ENCODE data around the gene MOB3C. TPM values are rescaled to one million over a fixed set of nuclear protein-coding genes. Genes with fewer than 3 reads are reported as not detected.

MOB3C gene
- polyA plus RNA-seq, 1 of the 3 experiments (the other 2 are of a cell fraction): 8.6 TPM

GRCh38 chr1:46575300-46575699, 41.3 kb downstream of the MOB3C start:
- ChIA-PET POLR2A (interaction anchor here (1.3 kb wide), 1 partner anchor 29 kb away, joined by 3 read pairs; the partner anchor contains the start of gene MKNK1), CTCF (interaction anchor here (0.8 kb wide), 1 partner anchor 27 kb away, joined by 3 read pairs; no protein-coding TSS in a partner anchor)
- H3K9me2 ChIP-seq: no peaks in the 10 kb centered on the region
- H4K20me1 ChIP-seq (ENCODE audit: insufficient read depth): no peaks in the 10 kb centered on the region
- 92% methylated on average over 11 of the region's 12 CpGs for WGBS (ENCODE audit: low lambda C conversion rate)
- H3F3A ChIP-seq (replicated peaks; ENCODE audit: insufficient read depth): no peaks in the 10 kb centered on the region
- DNase-seq: no peak
- no peak overlapping the region for H3K4me2 ChIP-seq
- no peak for TF ChIP-seq NRF1 (IDR thresholded peaks at IDR 0.05; ENCODE audit: low read depth, low read length)
- no peak for TF ChIP-seq ELF1 (IDR thresholded peaks at IDR 0.05)
- no peaks in the 10 kb centered on the region for H3K79me2 ChIP-seq (ENCODE audit: insufficient read depth)
- H3K27me3 ChIP-seq (ENCODE audit: insufficient read depth): no peaks in the 10 kb centered on the region
- no peak overlapping the region for H3K9ac ChIP-seq
- H3K9me3 ChIP-seq: no peaks in the 10 kb centered on the region
- peaks cover 23 to 29% of the 10 kb centered on the region in 2 experiments for H3K36me3 ChIP-seq (replicated peaks in 1 of 2; ENCODE audit: control insufficient read depth in 1 of 2, insufficient read depth in 2 of 2, low read length in 1 of 2)
- no peaks in the 10 kb centered on the region; a peak in 1 of 4 replicates for H3K4me1 ChIP-seq (ENCODE audit: control insufficient read depth in 1 of 2, insufficient read depth in 2 of 2, low read depth in 1 of 2, low read length in 1 of 2)
- H2AFZ ChIP-seq (ENCODE audit: low read depth): no peak overlapping the region
- no peak overlapping the region for H3K4me3 ChIP-seq (ENCODE audit: low read depth in 2 of 2, low read length in 1 of 2)
- H3K27ac ChIP-seq (ENCODE audit: low read depth in 2 of 2, low read length in 1 of 2): no peak overlapping the region

DNA sequence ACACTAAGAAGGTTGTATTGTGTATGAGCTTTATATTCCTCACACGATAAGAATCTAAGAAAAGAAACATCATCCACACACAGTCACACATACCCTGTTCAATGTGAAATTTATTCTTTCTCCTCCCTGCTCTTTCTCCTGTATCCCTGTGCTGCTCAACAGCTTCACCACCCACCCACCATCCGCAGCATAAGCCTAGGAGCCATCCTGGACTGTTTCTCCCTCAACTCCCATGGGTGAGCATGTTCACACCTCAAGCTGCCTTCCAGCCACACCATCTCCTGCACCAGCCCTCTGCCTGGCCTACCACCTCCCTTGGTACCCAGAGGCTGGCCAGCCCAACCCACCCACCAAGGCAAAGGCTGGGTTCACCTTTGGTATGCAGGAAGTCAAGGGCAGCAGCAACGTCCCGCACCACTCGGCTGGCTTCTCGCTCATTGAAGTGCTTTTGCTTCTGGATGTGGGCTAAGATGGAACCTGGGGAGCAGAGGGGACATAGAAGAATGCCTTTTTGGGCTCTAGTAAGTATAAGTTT, 44.9 kb downstream of the MOB3C start:
- no peaks in the 10 kb centered on the region for H3K27me3 ChIP-seq (ENCODE audit: insufficient read depth)
- H3K27ac ChIP-seq (ENCODE audit: low read depth in 2 of 2, low read length in 1 of 2): no peak overlapping the region
- H3K9ac ChIP-seq: no peak overlapping the region
- no peaks in the 10 kb centered on the region for H3K9me2 ChIP-seq
- no peak for DNase-seq
- no peak overlapping the region for H3K4me3 ChIP-seq (ENCODE audit: low read depth in 2 of 2, low read length in 1 of 2)
- H3K4me1 ChIP-seq (ENCODE audit: control insufficient read depth in 1 of 2, insufficient read depth in 2 of 2, low read depth in 1 of 2, low read length in 1 of 2): peaks cover 0 to 8% of the 10 kb centered on the region in 2 experiments; a peak in 1 of 4 replicates
- ChIA-PET CTCF (interaction anchor here (0.6 kb wide), 1 partner anchor 41 kb away, joined by 3 read pairs; no protein-coding TSS in a partner anchor), POLR2A (no interaction called here)
- no peaks in the 10 kb centered on the region for H4K20me1 ChIP-seq (ENCODE audit: insufficient read depth)
- H2AFZ ChIP-seq (ENCODE audit: low read depth): no peak overlapping the region
- no peaks in the 10 kb centered on the region for H3K9me3 ChIP-seq
- H3K79me2 ChIP-seq (ENCODE audit: insufficient read depth): no peaks in the 10 kb centered on the region
- H3F3A ChIP-seq (replicated peaks; ENCODE audit: insufficient read depth): no peaks in the 10 kb centered on the region
- WGBS (ENCODE audit: low lambda C conversion rate): 97% methylated on average over 6 of the region's 6 CpGs
- no peak for TF ChIP-seq NRF1 (IDR thresholded peaks at IDR 0.05; ENCODE audit: low read depth, low read length)
- no peak for TF ChIP-seq ELF1 (IDR thresholded peaks at IDR 0.05)
- TF ChIP-seq FOSL2 (IDR thresholded peaks at IDR 0.05; ENCODE audit: borderline replicate concordance, low read depth): no peak
- no peak for TF ChIP-seq TEAD4 (IDR thresholded peaks at IDR 0.05; ENCODE audit: borderline replicate concordance, insufficient read depth)
- TF ChIP-seq, protein P1, sequence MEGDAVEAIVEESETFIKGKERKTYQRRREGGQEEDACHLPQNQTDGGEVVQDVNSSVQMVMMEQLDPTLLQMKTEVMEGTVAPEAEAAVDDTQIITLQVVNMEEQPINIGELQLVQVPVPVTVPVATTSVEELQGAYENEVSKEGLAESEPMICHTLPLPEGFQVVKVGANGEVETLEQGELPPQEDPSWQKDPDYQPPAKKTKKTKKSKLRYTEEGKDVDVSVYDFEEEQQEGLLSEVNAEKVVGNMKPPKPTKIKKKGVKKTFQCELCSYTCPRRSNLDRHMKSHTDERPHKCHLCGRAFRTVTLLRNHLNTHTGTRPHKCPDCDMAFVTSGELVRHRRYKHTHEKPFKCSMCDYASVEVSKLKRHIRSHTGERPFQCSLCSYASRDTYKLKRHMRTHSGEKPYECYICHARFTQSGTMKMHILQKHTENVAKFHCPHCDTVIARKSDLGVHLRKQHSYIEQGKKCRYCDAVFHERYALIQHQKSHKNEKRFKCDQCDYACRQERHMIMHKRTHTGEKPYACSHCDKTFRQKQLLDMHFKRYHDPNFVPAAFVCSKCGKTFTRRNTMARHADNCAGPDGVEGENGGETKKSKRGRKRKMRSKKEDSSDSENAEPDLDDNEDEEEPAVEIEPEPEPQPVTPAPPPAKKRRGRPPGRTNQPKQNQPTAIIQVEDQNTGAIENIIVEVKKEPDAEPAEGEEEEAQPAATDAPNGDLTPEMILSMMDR (IDR thresholded peaks at IDR 0.05): no peak
- TF ChIP-seq, protein P2, sequence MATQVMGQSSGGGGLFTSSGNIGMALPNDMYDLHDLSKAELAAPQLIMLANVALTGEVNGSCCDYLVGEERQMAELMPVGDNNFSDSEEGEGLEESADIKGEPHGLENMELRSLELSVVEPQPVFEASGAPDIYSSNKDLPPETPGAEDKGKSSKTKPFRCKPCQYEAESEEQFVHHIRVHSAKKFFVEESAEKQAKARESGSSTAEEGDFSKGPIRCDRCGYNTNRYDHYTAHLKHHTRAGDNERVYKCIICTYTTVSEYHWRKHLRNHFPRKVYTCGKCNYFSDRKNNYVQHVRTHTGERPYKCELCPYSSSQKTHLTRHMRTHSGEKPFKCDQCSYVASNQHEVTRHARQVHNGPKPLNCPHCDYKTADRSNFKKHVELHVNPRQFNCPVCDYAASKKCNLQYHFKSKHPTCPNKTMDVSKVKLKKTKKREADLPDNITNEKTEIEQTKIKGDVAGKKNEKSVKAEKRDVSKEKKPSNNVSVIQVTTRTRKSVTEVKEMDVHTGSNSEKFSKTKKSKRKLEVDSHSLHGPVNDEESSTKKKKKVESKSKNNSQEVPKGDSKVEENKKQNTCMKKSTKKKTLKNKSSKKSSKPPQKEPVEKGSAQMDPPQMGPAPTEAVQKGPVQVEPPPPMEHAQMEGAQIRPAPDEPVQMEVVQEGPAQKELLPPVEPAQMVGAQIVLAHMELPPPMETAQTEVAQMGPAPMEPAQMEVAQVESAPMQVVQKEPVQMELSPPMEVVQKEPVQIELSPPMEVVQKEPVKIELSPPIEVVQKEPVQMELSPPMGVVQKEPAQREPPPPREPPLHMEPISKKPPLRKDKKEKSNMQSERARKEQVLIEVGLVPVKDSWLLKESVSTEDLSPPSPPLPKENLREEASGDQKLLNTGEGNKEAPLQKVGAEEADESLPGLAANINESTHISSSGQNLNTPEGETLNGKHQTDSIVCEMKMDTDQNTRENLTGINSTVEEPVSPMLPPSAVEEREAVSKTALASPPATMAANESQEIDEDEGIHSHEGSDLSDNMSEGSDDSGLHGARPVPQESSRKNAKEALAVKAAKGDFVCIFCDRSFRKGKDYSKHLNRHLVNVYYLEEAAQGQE (IDR thresholded peaks at IDR 0.05; ENCODE audit: low read depth, low read length): no peak
- TF ChIP-seq CHD2 (IDR thresholded peaks at IDR 0.05; ENCODE audit: low read length, partially characterized antibody): no peak
- TF ChIP-seq POLR2AphosphoS5 (IDR thresholded peaks at IDR 0.05; ENCODE audit: low read depth, low read length): no peak
- no peak for TF ChIP-seq FOXM1 (IDR thresholded peaks at IDR 0.05; ENCODE audit: low read depth)
- no peak for TF ChIP-seq FOXJ3 (CRISPR knock-in tag; IDR thresholded peaks at IDR 0.05)
- no peak for TF ChIP-seq EP300 (IDR thresholded peaks at IDR 0.05; ENCODE audit: borderline replicate concordance in 1 of 2, low read depth in 1 of 2, low read length in 1 of 2)
- TF ChIP-seq YY1 (IDR thresholded peaks at IDR 0.05; ENCODE audit: low read depth): no peak
- TF ChIP-seq TAF1 (IDR thresholded peaks at IDR 0.05; ENCODE audit: borderline replicate concordance, low read depth, low read length): no peak
- TF ChIP-seq SMC3 (IDR thresholded peaks at IDR 0.05; ENCODE audit: low read depth, low read length): no peak
- no peak for TF ChIP-seq MXI1 (IDR thresholded peaks at IDR 0.05; ENCODE audit: low read depth, low read length)
- TF ChIP-seq GATA2 (CRISPR knock-in tag; IDR thresholded peaks at IDR 0.05): no peak
- no peak for TF ChIP-seq USF2 (IDR thresholded peaks at IDR 0.05; ENCODE audit: borderline replicate concordance, low read depth, low read length)
- no peak for TF ChIP-seq RAD21 (IDR thresholded peaks at IDR 0.05; ENCODE audit: low read length)
- no peak for TF ChIP-seq SIN3A (IDR thresholded peaks at IDR 0.05; ENCODE audit: borderline replicate concordance, low read depth, low read length)
- no peak for TF ChIP-seq EZH2phosphoT487 (IDR thresholded peaks at IDR 0.05; ENCODE audit: borderline replicate concordance, low read depth)
- no peak overlapping the region for H3K4me2 ChIP-seq
- peaks cover 10% of the 10 kb centered on the region in 2 experiments for H3K36me3 ChIP-seq (replicated peaks in 1 of 2; ENCODE audit: control insufficient read depth in 1 of 2, insufficient read depth in 2 of 2, low read length in 1 of 2)
